HepG2 (cell line): Measurements from ENCODE around the gene ZNF429.

Experiments
- KAT8 ChIP-seq: IDR thresholded peaks from 2 replicates; pipeline ENCODE4 v1.6.1; 2016; ENCODE audit warnings: missing genetic modification reagents, missing compliant biosample characterization
- MED1 ChIP-seq: sonication (generic); formaldehyde crosslinking; IDR thresholded peaks from 2 replicates; pipeline ENCODE4 v1.4.0; 2020; ENCODE audit warnings: missing genetic modification reagents
- NAIF1 ChIP-seq: sonication (generic); formaldehyde crosslinking; IDR thresholded peaks from 2 replicates; pipeline ENCODE4 v1.5.0; 2020; ENCODE audit warnings: mild to moderate bottlenecking, missing genetic modification reagents, borderline replicate concordance
- RXRA ChIP-seq: sonication (generic); formaldehyde crosslinking; IDR thresholded peaks from 2 replicates; pipeline ENCODE4 v1.5.1; 2020; ENCODE audit warnings: missing genetic modification reagents
- TARDBP ChIP-seq: sonication (generic); formaldehyde crosslinking; IDR thresholded peaks from 2 replicates; pipeline ENCODE4 v1.8.0; 2022; ENCODE audit warnings: mild to moderate bottlenecking, missing genetic modification reagents
- ZFP36 ChIP-seq: fragments of 150-350 bp; IDR thresholded peaks from 2 replicates; pipeline ENCODE4 v1.6.1; 2018; ENCODE audit warnings: borderline replicate concordance, low read length, low read depth; ENCODE audit not compliant: partially characterized antibody
- ZNF567 ChIP-seq: sonication (generic); formaldehyde crosslinking; IDR thresholded peaks from 2 replicates; pipeline ENCODE4 v1.8.1; 2023; ENCODE audit warnings: mild to moderate bottlenecking, missing genetic modification reagents, borderline replicate concordance
- ZNF891 ChIP-seq: sonication (generic); formaldehyde crosslinking; IDR thresholded peaks from 2 replicates; pipeline ENCODE4 v1.5.0; 2020; ENCODE audit warnings: mild to moderate bottlenecking, missing genetic modification reagents
- ZSCAN5A ChIP-seq: sonication (generic); formaldehyde crosslinking; IDR thresholded peaks from 2 replicates; pipeline ENCODE4 v1.8.0; 2022; ENCODE audit warnings: mild to moderate bottlenecking, missing genetic modification reagents, borderline replicate concordance
- TF ChIP-seq, protein P1 (sequence below): sonication (generic); formaldehyde crosslinking; conservative IDR thresholded peaks from 2 replicates; pipeline ENCODE4 v1.4.0; 2020; ENCODE audit warnings: missing genetic modification reagents
- TF ChIP-seq, protein P2 (sequence below): IDR thresholded peaks from 2 replicates; pipeline ENCODE4 v1.6.1; 2016; ENCODE audit warnings: low read depth, control low read depth

GRCh38 chr19:21463449-21464105, 41.8 kb upstream of the ZNF429 start:
- no peak for TF ChIP-seq ZFP36
- TF ChIP-seq, protein P1, sequence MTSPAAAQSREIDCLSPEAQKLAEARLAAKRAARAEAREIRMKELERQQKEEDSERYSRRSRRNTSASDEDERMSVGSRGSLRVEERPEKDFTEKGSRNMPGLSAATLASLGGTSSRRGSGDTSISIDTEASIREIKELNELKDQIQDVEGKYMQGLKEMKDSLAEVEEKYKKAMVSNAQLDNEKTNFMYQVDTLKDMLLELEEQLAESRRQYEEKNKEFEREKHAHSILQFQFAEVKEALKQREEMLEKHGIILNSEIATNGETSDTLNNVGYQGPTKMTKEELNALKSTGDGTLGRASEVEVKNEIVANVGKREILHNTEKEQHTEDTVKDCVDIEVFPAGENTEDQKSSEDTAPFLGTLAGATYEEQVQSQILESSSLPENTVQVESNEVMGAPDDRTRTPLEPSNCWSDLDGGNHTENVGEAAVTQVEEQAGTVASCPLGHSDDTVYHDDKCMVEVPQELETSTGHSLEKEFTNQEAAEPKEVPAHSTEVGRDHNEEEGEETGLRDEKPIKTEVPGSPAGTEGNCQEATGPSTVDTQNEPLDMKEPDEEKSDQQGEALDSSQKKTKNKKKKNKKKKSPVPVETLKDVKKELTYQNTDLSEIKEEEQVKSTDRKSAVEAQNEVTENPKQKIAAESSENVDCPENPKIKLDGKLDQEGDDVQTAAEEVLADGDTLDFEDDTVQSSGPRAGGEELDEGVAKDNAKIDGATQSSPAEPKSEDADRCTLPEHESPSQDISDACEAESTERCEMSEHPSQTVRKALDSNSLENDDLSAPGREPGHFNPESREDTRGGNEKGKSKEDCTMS: no peak
- no peak for TF ChIP-seq ZSCAN5A (CRISPR knock-in tag)
- TF ChIP-seq KAT8: no peak
- TF ChIP-seq, protein P2, sequence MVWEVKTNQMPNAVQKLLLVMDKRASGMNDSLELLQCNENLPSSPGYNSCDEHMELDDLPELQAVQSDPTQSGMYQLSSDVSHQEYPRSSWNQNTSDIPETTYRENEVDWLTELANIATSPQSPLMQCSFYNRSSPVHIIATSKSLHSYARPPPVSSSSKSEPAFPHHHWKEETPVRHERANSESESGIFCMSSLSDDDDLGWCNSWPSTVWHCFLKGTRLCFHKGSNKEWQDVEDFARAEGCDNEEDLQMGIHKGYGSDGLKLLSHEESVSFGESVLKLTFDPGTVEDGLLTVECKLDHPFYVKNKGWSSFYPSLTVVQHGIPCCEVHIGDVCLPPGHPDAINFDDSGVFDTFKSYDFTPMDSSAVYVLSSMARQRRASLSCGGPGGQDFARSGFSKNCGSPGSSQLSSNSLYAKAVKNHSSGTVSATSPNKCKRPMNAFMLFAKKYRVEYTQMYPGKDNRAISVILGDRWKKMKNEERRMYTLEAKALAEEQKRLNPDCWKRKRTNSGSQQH (CRISPR knock-in tag): no peak
- TF ChIP-seq NAIF1 (CRISPR knock-in tag): no peak
- TF ChIP-seq MED1 (CRISPR knock-in tag): no peak
- TF ChIP-seq ZNF567 (CRISPR knock-in tag): no peak
- no peak for TF ChIP-seq ZNF891
- no peak for TF ChIP-seq TARDBP (CRISPR knock-in tag)
- no peak for TF ChIP-seq RXRA (CRISPR knock-in tag)
